AG04450 (cell line): ENCODE results near the gene PSPH. TPM values are rescaled to one million over a fixed set of nuclear protein-coding genes. Genes with fewer than 3 reads are reported as not detected.
"Not testable (repeated sequence)": the region's sequence is repeated elsewhere in the genome, so short reads cannot be mapped to it uniquely, and the experiment has no call there.

Experiments used
- CTCF ChIA-PET: fragments of 300-600, 350-600 bp; formaldehyde crosslinking; extraction: SDS; loops from one replicate; lab custom pipeline; 2022; ENCODE audit warnings: antibody characterized with exemption, inconsistent platforms; lab: Charles Lee
- POLR2A ChIA-PET: fragments of 350-600 bp; formaldehyde crosslinking; extraction: SDS; loops from one replicate; lab custom pipeline; 2021; ENCODE audit warnings: antibody characterized with exemption, inconsistent platforms; lab: Yijun Ruan, JAX
- DNase-seq: peaks from one replicate; pipeline ENCODE4 v3.0.0-alpha.2; 2011; ENCODE audit warnings: low read depth, low spot score
- H3K27ac ChIP-seq: one replicate; pipeline ENCODE4 v1.5.1; 2012; ENCODE audit warnings: low read depth, low read length, control low read depth
- H3K27me3 ChIP-seq: one replicate; pipeline ENCODE4 v1.6.0; 2012; ENCODE audit warnings: low read length; ENCODE audit not compliant: control insufficient read depth, insufficient read depth
- H3K4me3 ChIP-seq: 2 replicates; pipeline ENCODE4 v1.5.1; 2011; ENCODE audit warnings: mild to moderate bottlenecking, low read depth, low read length, control low read depth
- H3K9me3 ChIP-seq: 2 replicates; pipeline ENCODE4 v1.5.1; 2012; ENCODE audit warnings: low read length; ENCODE audit not compliant: control insufficient read depth, insufficient read depth
- CTCF ChIP-seq: IDR thresholded peaks from 2 replicates; pipeline ENCODE4 v1.5.1; 2011; ENCODE audit warnings: low read depth, low read length, control low read depth, inconsistent platforms
- polyA plus RNA-seq: library from polyadenylated mRNA; depleted of rRNA; stranded (reverse); fragments of >200 nt; gene quantifications from 2 replicates; pipeline ENCODE4 v1.2.3, GENCODE V29; 2011

The PSPH gene
- polyA plus RNA-seq, 1 experiment: 66.4 TPM

- POLR2A ChIA-PET: no interaction called here
- Histone ChIP-seq H3K4me3 (no peak overlapping the region), H3K27me3 (no peaks in the 10 kb centered on the region), H3K27ac (no peak overlapping the region), H3K9me3 (no peaks in the 10 kb centered on the region)
- TF ChIP-seq CTCF: no peak
- CTCF ChIA-PET: interaction anchor here (0.6 to 2.5 kb wide), 5 partner anchors 14 to 1304 kb away, joined by 3 to 23 read pairs (median 4); partner anchors contain the start of gene PHKG1
- DNase-seq: no peak
Measured at GRCh38 chr7:56077681-56078080, 26.4 kb upstream of the PSPH start.

GRCh38 chr7:56074371-56074791 lies 23.1 kb upstream of the PSPH start:
- no peak overlapping the region for H3K4me3 ChIP-seq
- no peaks in the 10 kb centered on the region for H3K9me3 ChIP-seq
- ChIA-PET POLR2A (interaction anchor here (0.5 to 2.1 kb wide), 3 partner anchors 23 to 67 kb away, joined by 3 to 8 read pairs (median 4); partner anchors contain the start of genes CCT6A and PSPH), CTCF (interaction anchor here (0.5 to 5.0 kb wide), 32 partner anchors 9 to 481 kb away, joined by 3 to 112 read pairs (median 8); partner anchors contain the start of genes CCT6A, CHCHD2, PHKG1 and PSPH)
- H3K27ac ChIP-seq: no peak overlapping the region
- peak; percentile 96 for TF ChIP-seq CTCF
- no peaks in the 10 kb centered on the region for H3K27me3 ChIP-seq
- DNase-seq: peak; percentile 44

GRCh38 chr7:56066376-56066775 lies 15.1 kb upstream of the PSPH start:
- H3K27me3 ChIP-seq, H3K27ac ChIP-seq, H3K9me3 ChIP-seq, H3K4me3 ChIP-seq, DNase-seq: not testable (repeated sequence)
- ChIA-PET CTCF (interaction anchor here (1.3 to 4.2 kb wide), 4 partner anchors 7 to 62 kb away, joined by 6 to 55 read pairs (median 9); partner anchors contain the start of gene PHKG1), POLR2A (interaction anchor here (2.9 kb wide), 1 partner anchor 15 kb away, joined by 41 read pairs; the partner anchor contains the start of genes CCT6A and PSPH)

GRCh38 chr7:56063882-56064625 lies 12.8 kb upstream of the PSPH start, which contains the start of gene SUMF2:
Gene SUMF2 (plus strand): TSS chr7:56064286. CDS start chr7:56064312, 26 bp downstream.
- TF ChIP-seq CTCF: peak; percentile 18
- CTCF ChIA-PET: interaction anchor here (0.6 to 4.2 kb wide), 5 partner anchors 8 to 58 kb away, joined by 3 to 55 read pairs (median 3); partner anchors contain the start of gene PSPH
- Histone ChIP-seq H3K27ac (peak within 1 kb of the TSS; percentile 82), H3K4me3 (peak within 1 kb of the TSS; percentile 94), H3K27me3 (no peaks in the 10 kb centered on the region), H3K9me3 (no peaks in the 10 kb centered on the region; the same call in 1 of the 2 replicates)
- POLR2A ChIA-PET: interaction anchor here (1.1 to 2.9 kb wide), 4 partner anchors 10 to 28 kb away, joined by 3 to 41 read pairs (median 4); partner anchors contain the start of genes CCT6A, PHKG1 and PSPH
- peak; percentile 58 for DNase-seq

- no peak for TF ChIP-seq CTCF
- Histone ChIP-seq H3K27me3 (no peaks in the 10 kb centered on the region), H3K9me3 (no peaks in the 10 kb centered on the region; the same call in 1 of the 2 replicates), H3K27ac (peak overlapping the region; percentile 82), H3K4me3 (no peak overlapping the region)
- ChIA-PET POLR2A (interaction anchor here (1.1 to 2.9 kb wide), 4 partner anchors 12 to 30 kb away, joined by 3 to 41 read pairs (median 13); partner anchors contain the start of genes CCT6A and PSPH), CTCF (interaction anchor here (0.6 to 4.2 kb wide), 4 partner anchors 10 to 59 kb away, joined by 3 to 55 read pairs (median 8); no protein-coding TSS in a partner anchor)
- no peak for DNase-seq
Measured at GRCh38 chr7:56063500-56063881, 12.2 kb upstream of the PSPH start.
